GM12878 (cell line): ENCODE measurements around the gene MTHFD2. TPM values are rescaled to one million over a fixed set of nuclear protein-coding genes. Genes with fewer than 3 reads are reported as not detected.

Source experiments
- ATAC-seq: fragments of 200-7000 bp; cut with Tn5 transposase; 3 replicates; pipeline ENCODE4 v1.9.1; 2020; ENCODE audit warnings: mild to moderate bottlenecking, moderate library complexity
- BruUV-seq: library from RNA; stranded (reverse); fragments of 400-500 nt; replicated peaks from 2 replicates; lab custom pipeline; 2021; lab: Mats Ljungman, UMichigan
- CTCF ChIA-PET: fragments of 300-600 bp; sonication (Branson Sonifier 250); formaldehyde crosslinking; extraction: SDS; loops from one replicate; lab custom pipeline; 2021; ENCODE audit warnings: inconsistent platforms; lab: Yijun Ruan, JAX
- POLR2A ChIA-PET: fragments of 350-600 bp; formaldehyde crosslinking; extraction: SDS; loops from one replicate; lab custom pipeline; 2021; ENCODE audit warnings: inconsistent platforms; lab: Charles Lee
- RAD21 ChIA-PET: fragments of 300-600 bp; sonication (Branson Sonifier 250); formaldehyde crosslinking; loops from one replicate; lab custom pipeline; 2023; ENCODE audit warnings: antibody characterized with exemption; ENCODE audit not compliant: unreplicated experiment; lab: Charles Lee
- SMC1A ChIA-PET: fragments of 300-600 bp; sonication (Branson Sonifier 250); formaldehyde crosslinking; loops from one replicate; lab custom pipeline; 2023; ENCODE audit not compliant: unreplicated experiment, uncharacterized antibody; lab: Charles Lee
- DNase-seq: peaks from one replicate; pipeline ENCODE4 v3.0.0-alpha.2; 2011; ENCODE audit warnings: low read depth, low spot score
- FAIRE-seq: peaks from 3 replicates; lab custom pipeline; 2011; peaks lifted over from hg19 to GRCh38; lab: Jason Lieb, UNC
- H2AFZ ChIP-seq: 2 replicates; pipeline ENCODE4 v1.6.0; 2011; ENCODE audit warnings: low read depth, low read length, control low read depth; ENCODE audit not compliant: control insufficient read depth
- H3K27ac ChIP-seq: 2 replicates; pipeline ENCODE4 v1.5.1; 2011; ENCODE audit warnings: control low read depth; ENCODE audit not compliant: control insufficient read depth, insufficient read depth
- H3K27me3 ChIP-seq, 2 experiments: replicated peaks in 1 of 2; 2 replicates each; pipeline versions ENCODE4 v1.6.0 to v1.6.1; 2011; ENCODE audit warnings: low read length in 1 of 2; ENCODE audit not compliant: control insufficient read depth in 2 of 2, insufficient read depth in 2 of 2
- H3K36me3 ChIP-seq, 2 experiments: 2 replicates each; pipeline ENCODE4 v1.5.1; 2011; ENCODE audit warnings: low read length in 1 of 2; ENCODE audit not compliant: control insufficient read depth in 2 of 2, insufficient read depth in 2 of 2
- H3K4me1 ChIP-seq: 2 replicates; pipeline ENCODE4 v1.6.1; 2011; ENCODE audit warnings: mild to moderate bottlenecking, low read length, moderate library complexity, mixed read lengths; ENCODE audit not compliant: control insufficient read depth, insufficient read depth
- H3K4me2 ChIP-seq: 2 replicates; pipeline ENCODE4 v1.6.0; 2011; ENCODE audit warnings: control low read depth; ENCODE audit not compliant: control insufficient read depth, insufficient read depth
- H3K4me3 ChIP-seq: fragments of 200-600 bp; sonication (generic); 2 replicates; pipeline ENCODE4 v1.5.1; 2016
- H3K79me2 ChIP-seq: 2 replicates; pipeline ENCODE4 v1.6.0; 2011; ENCODE audit warnings: low read length; ENCODE audit not compliant: control insufficient read depth, insufficient read depth
- H3K9ac ChIP-seq: 2 replicates; pipeline ENCODE4 v1.8.0; 2011; ENCODE audit warnings: low read length, control low read depth, mixed read lengths; ENCODE audit not compliant: control insufficient read depth, insufficient read depth
- H3K9me3 ChIP-seq: replicated peaks from 3 replicates; pipeline ENCODE4 v1.5.1; 2011; ENCODE audit warnings: mild to moderate bottlenecking, low read length; ENCODE audit not compliant: control insufficient read depth, insufficient read depth
- H4K20me1 ChIP-seq: 2 replicates; pipeline ENCODE4 v1.6.0; 2011; ENCODE audit not compliant: control insufficient read depth, insufficient read depth
- ATF2 ChIP-seq: IDR thresholded peaks from 2 replicates; pipeline ENCODE4 v1.6.1; 2012; ENCODE audit warnings: low read length, inconsistent platforms
- CREM ChIP-seq: IDR thresholded peaks from 2 replicates; pipeline ENCODE4 v1.6.1; 2014; ENCODE audit warnings: antibody characterized with exemption, low read depth
- ELK1 ChIP-seq: IDR thresholded peaks from 2 replicates; pipeline ENCODE4 v1.6.1; 2012; ENCODE audit warnings: low read depth, low read length, improper control_type of control experiment
- MEF2A ChIP-seq: IDR thresholded peaks from 2 replicates; pipeline ENCODE4 v1.6.1; 2011; ENCODE audit warnings: low read depth, mild to moderate bottlenecking, low read length, moderate library complexity; ENCODE audit not compliant: insufficient read depth
- MTA2 ChIP-seq: fragments of 450-650 bp; IDR thresholded peaks from 2 replicates; pipeline ENCODE4 v1.6.1; 2016; ENCODE audit warnings: low read depth, mild to moderate bottlenecking, moderate library complexity
- NBN ChIP-seq: fragments of 450-650 bp; IDR thresholded peaks from 2 replicates; pipeline ENCODE4 v1.6.1; 2016
- NR2C2 ChIP-seq: IDR thresholded peaks from 2 replicates; pipeline ENCODE4 v1.6.1; 2011; ENCODE audit warnings: borderline replicate concordance, low read depth; ENCODE audit not compliant: control insufficient read depth, insufficient read length
- POLR2AphosphoS5 ChIP-seq: IDR thresholded peaks from 2 replicates; pipeline ENCODE4 v1.6.1; 2011; ENCODE audit warnings: mild to moderate bottlenecking, low read length, inconsistent platforms
- POU2F2 ChIP-seq: IDR thresholded peaks from 3 replicates; pipeline ENCODE4 v1.6.1; 2011; ENCODE audit warnings: low read depth, mild to moderate bottlenecking, low read length, borderline replicate concordance
- RB1 ChIP-seq: fragments of 450-650 bp; formaldehyde crosslinking; IDR thresholded peaks from 2 replicates; pipeline ENCODE4 v1.6.1; 2017; ENCODE audit warnings: mild to moderate bottlenecking, borderline replicate concordance
- RELA ChIP-seq: fragments of 450-650 bp; IDR thresholded peaks from 2 replicates; pipeline ENCODE4 v1.8.0; 2014; ENCODE audit warnings: borderline replicate concordance; ENCODE audit not compliant: partially characterized antibody
- RFX5 ChIP-seq: IDR thresholded peaks from 2 replicates; pipeline ENCODE4 v1.6.1; 2011; ENCODE audit warnings: low read depth, low read length, improper control_type of control experiment
- SMAD1 ChIP-seq: fragments of 450-650 bp; IDR thresholded peaks from 2 replicates; pipeline ENCODE4 v1.6.1; 2018; ENCODE audit warnings: mild to moderate bottlenecking, low read depth; ENCODE audit not compliant: partially characterized antibody
- SP1 ChIP-seq: IDR thresholded peaks from one replicate; pipeline ENCODE4 v1.6.1; 2011; ENCODE audit warnings: low read depth, low read length
- TBL1XR1 ChIP-seq: IDR thresholded peaks from 2 replicates; pipeline ENCODE4 v1.6.1; 2012; ENCODE audit warnings: low read depth, low read length, improper control_type of control experiment
- ZBTB33 ChIP-seq: fragments of 450-650 bp; IDR thresholded peaks from 2 replicates; pipeline ENCODE4 v1.6.1; 2017; ENCODE audit warnings: mild to moderate bottlenecking
- ZZZ3 ChIP-seq: IDR thresholded peaks from 2 replicates; pipeline ENCODE4 v1.6.1; 2011; ENCODE audit warnings: low read depth; ENCODE audit not compliant: control insufficient read depth, insufficient read length
- WGBS: methylation state at CpG from one replicate; pipeline ENCODE4 v1.1.6; 2016; ENCODE audit warnings: low lambda C conversion rate; ENCODE audit not compliant: insufficient replicate concordance, insufficient coverage; ENCODE audit errors: missing lambda C conversion rate; 5-methylcytosine and 5-hydroxymethylcytosine counted together
- in situ Hi-C: fragments of 300-500 bp; cut with MboI; formaldehyde crosslinking; loops from 9 replicates; pipeline ENCODE4 v1.14.3; 2018; ENCODE audit warnings: mixed read lengths
- intact Hi-C: fragments of 100-400 bp; cut with micrococcal nuclease; formaldehyde crosslinking; loops from one replicate; pipeline ENCODE4 v1.14.2; 2022; ENCODE audit not compliant: unreplicated experiment
- polyA plus RNA-seq, 11 experiments: library from polyadenylated mRNA; depleted of rRNA in 4 of 11; unstranded in 6 of 11; stranded (reverse) in 5 of 11; fragments of >200 nt; fragmentation: Nextera tagmentation in 4 of 11; fragmentation: Illumina TruSeq in 1 of 11; extraction: Ambion mirVana in 4 of 11; extraction: Trizol in 1 of 11; gene quantifications; 1 replicate in 1 of 11; 2 replicates in 10 of 11; pipeline versions ENCODE4 v1.2.1 to v1.2.3, GENCODE V29; 2011 to 2016; ENCODE audit warnings: inconsistent platforms in 2 of 11, missing spikeins in 2 of 11, low read depth in 1 of 11
- total RNA-seq, 4 experiments: library from RNA; depleted of rRNA in 3 of 4; stranded (reverse); fragments of >200 nt in 3 of 4; fragmentation: Illumina TruSeq in 1 of 4; extraction: Trizol in 1 of 4; gene quantifications; 2 replicates each; pipeline versions ENCODE4 v1.2.1 to v1.2.3, GENCODE V29; 2013 to 2021

The MTHFD2 gene
- total and polyA plus RNA-seq, 10 of the 15 experiments (the other 5 are each of a cell fraction or from before 2014, with no cell fraction given) = 128 to 292 (median 150) TPM

- DNase-seq (no peak), FAIRE-seq (no peak)
- H3K36me3 ChIP-seq = peaks cover 10 to 55% of the 10 kb centered on the region in 2 experiments
- in situ Hi-C loops = no loop called here
- H3K9me3 ChIP-seq = peaks cover 3% of the 10 kb centered on the region; the same call in 2 of the 3 replicates
- no peaks in the 10 kb centered on the region for H3K27me3 ChIP-seq
- no TSS peak for BruUV-seq
- SMC1A ChIA-PET = interaction anchor here (2.8 to 3.2 kb wide), 2 partner anchors 10 to 13 kb away, joined by 14 to 15 read pairs; no protein-coding TSS in a partner anchor
- 100% methylated on average over 1 of the region's 1 CpG for WGBS
- no peak for TF ChIP-seq RB1
- TF ChIP-seq POLR2AphosphoS5 = no peak
- no peak for TF ChIP-seq MTA2
- no peak for TF ChIP-seq ATF2
- no peak for TF ChIP-seq SP1
- no peak for TF ChIP-seq MEF2A
- TF ChIP-seq RELA = no peak
- no peak for TF ChIP-seq RFX5
- TF ChIP-seq TBL1XR1 = no peak
- TF ChIP-seq ELK1 = no peak
- TF ChIP-seq ZBTB33 = no peak
- TF ChIP-seq ZZZ3 = no peak
- TF ChIP-seq SMAD1 = no peak
- TF ChIP-seq POU2F2 = no peak
- TF ChIP-seq NR2C2 = no peak
- no peak for TF ChIP-seq NBN
- TF ChIP-seq CREM = no peak
- TF ChIP-seq, all 136 proteins: peak for 0
- CTCF ChIA-PET = interaction anchor here (5.6 kb wide), 1 partner anchor 14 kb away, joined by 31 read pairs; no protein-coding TSS in a partner anchor
- H3K4me1 ChIP-seq = no peaks in the 10 kb centered on the region
- no peak for ATAC-seq
- POLR2A ChIA-PET = interaction anchor here (0.6 kb wide), 1 partner anchor 12 kb away, joined by 3 read pairs; no protein-coding TSS in a partner anchor
- no peak overlapping the region for H3K9ac ChIP-seq
- no peak overlapping the region for H3K4me3 ChIP-seq
- no peak overlapping the region for H2AFZ ChIP-seq
- no peaks in the 10 kb centered on the region for H4K20me1 ChIP-seq
- H3K4me2 ChIP-seq = no peak overlapping the region
- peaks cover 26% of the 10 kb centered on the region for H3K79me2 ChIP-seq
- intact Hi-C loops = loop anchor here (5.0 kb wide), 1 partner anchor 38 kb away; no protein-coding TSS in a partner anchor
- RAD21 ChIA-PET = interaction anchor here (1.2 kb wide), 1 partner anchor 14 kb away, joined by 3 read pairs; the partner anchor contains the start of gene MOB1A
- H3K27ac ChIP-seq = no peak overlapping the region
Measured at GRCh38 chr2:74164761-74165160, 33.7 kb upstream of the MTHFD2 start.
